HL-60 (cell line): Measurements from ENCODE around the gene KRTAP5-4.
"Not testable (repeated sequence)": the region's sequence is repeated elsewhere in the genome, so short reads cannot be mapped to it uniquely, and the experiment has no call there.

Source experiments
- DNase-seq, 2 experiments: peaks; one replicate each; pipeline ENCODE4 v3.0.0-alpha.2; 2010 to 2020; ENCODE audit warnings: low read depth in 1 of 2, low spot score in 1 of 2
- H3K27ac ChIP-seq: fragments of 250-450 bp; sonication (Bioruptor Pico); replicated peaks from 2 replicates; pipeline ENCODE4 v1.5.1; 2020; ENCODE audit warnings: mild to moderate bottlenecking, moderate library complexity
- H3K27me3 ChIP-seq: fragments of 250-450 bp; sonication (Bioruptor Pico); 2 replicates; pipeline ENCODE4 v1.5.1; 2021; ENCODE audit warnings: mild to moderate bottlenecking, moderate library complexity; ENCODE audit not compliant: insufficient read depth, poor library complexity, severe bottlenecking
- H3K4me3 ChIP-seq: replicated peaks from 2 replicates; pipeline ENCODE4 v1.5.1; 2011; ENCODE audit warnings: mild to moderate bottlenecking, control low read depth, low read length; ENCODE audit not compliant: insufficient read depth
- CTCF ChIP-seq: IDR thresholded peaks from one replicate; pipeline ENCODE4 v1.5.1; 2011; ENCODE audit warnings: low read length, control low read depth, inconsistent platforms; ENCODE audit not compliant: insufficient read depth
- GABPA ChIP-seq: IDR thresholded peaks from 2 replicates; pipeline ENCODE4 v1.6.1; 2012; ENCODE audit warnings: low read depth
- POLR2AphosphoS5 ChIP-seq: IDR thresholded peaks from 2 replicates; pipeline ENCODE4 v1.6.1; 2012; ENCODE audit warnings: low read depth
- REST ChIP-seq: IDR thresholded peaks from 2 replicates; pipeline ENCODE4 v1.6.1; 2012; ENCODE audit warnings: low read depth; ENCODE audit not compliant: insufficient replicate concordance
- SPI1 ChIP-seq: IDR thresholded peaks from 2 replicates; pipeline ENCODE4 v1.6.1; 2012; ENCODE audit warnings: low read depth, mild to moderate bottlenecking, borderline replicate concordance

Gene KRTAP5-4

GRCh38 chr11:1618231-1618630, 3.7 kb downstream of the KRTAP5-4 start:
- TF ChIP-seq GABPA, result no peak
- no peak for TF ChIP-seq SPI1
- no peak for TF ChIP-seq CTCF
- TF ChIP-seq POLR2AphosphoS5, result no peak
- TF ChIP-seq REST, result no peak
- H3K27ac ChIP-seq, result no peak overlapping the region
- no peaks in the 10 kb centered on the region for H3K27me3 ChIP-seq
- no peak overlapping the region for H3K4me3 ChIP-seq
- DNase-seq, result no peak

- H3K4me3 ChIP-seq, result no peak within 1 kb of the TSS
- TF ChIP-seq CTCF, result no peak
- no peak for TF ChIP-seq GABPA
- TF ChIP-seq REST, result no peak
- TF ChIP-seq POLR2AphosphoS5, result no peak
- no peak for TF ChIP-seq SPI1
- no peak within 1 kb of the TSS for H3K27ac ChIP-seq
- H3K27me3 ChIP-seq, result no peaks in the 10 kb centered on the region
- no peak for DNase-seq
Measured at GRCh38 chr11:1608363-1608762, 13.6 kb downstream of the KRTAP5-4 start, which contains the start of gene KRTAP5-3. TSS of gene KRTAP5-3 (minus strand) at chr11:1608463. CDS start at chr11:1608385, 78 bp downstream.

- not testable (repeated sequence) for H3K4me3 ChIP-seq, H3K27me3 ChIP-seq, H3K27ac ChIP-seq, DNase-seq
Measured at GRCh38 chr11:1607901-1608300, 14.0 kb downstream of the KRTAP5-4 start.

- H3K27ac ChIP-seq, H3K27me3 ChIP-seq, DNase-seq, H3K4me3 ChIP-seq: not testable (repeated sequence)
Measured at GRCh38 chr11:1607156-1607845, 14.6 kb downstream of the KRTAP5-4 start.

GRCh38 chr11:1605923-1606322, 16.0 kb downstream of the KRTAP5-4 start:
- DNase-seq, H3K4me3 ChIP-seq, H3K27me3 ChIP-seq, H3K27ac ChIP-seq: not testable (repeated sequence)
